Sigmoid colon (tissue), 7 donors: ENCODE measurements around the gene THG1L. TPM values are rescaled to one million over a fixed set of nuclear protein-coding genes. Genes with fewer than 3 reads are reported as not detected.

ENCODE experiments used
- DNase-seq: peaks from one replicate; pipeline ENCODE4 v3.0.0-alpha.2; 2019
- H3K27ac ChIP-seq, 4 donors: fragments of 200-600 bp; sonication (generic); one replicate each; pipeline ENCODE4 v1.5.1; 2016 to 2019; ENCODE audit warnings: mild to moderate bottlenecking in 1 of 4
- H3K27me3 ChIP-seq, 3 donors: fragments of 200-600 bp; sonication (generic); one replicate each; pipeline ENCODE4 v1.5.1; 2019; ENCODE audit warnings: mild to moderate bottlenecking in 1 of 3
- H3K36me3 ChIP-seq, 4 donors: fragments of 200-600 bp; sonication (generic); one replicate each; pipeline ENCODE4 v1.5.1; 2016 to 2019
- H3K4me1 ChIP-seq, 4 donors: fragments of 200-600 bp; sonication (generic); one replicate each; pipeline ENCODE4 v1.5.1; 2017 to 2019
- H3K4me3 ChIP-seq, 4 donors: fragments of 200-600 bp; sonication (generic); one replicate each; pipeline ENCODE4 v1.5.1; 2017 to 2019; ENCODE audit warnings: mild to moderate bottlenecking in 2 of 4, moderate library complexity in 1 of 4
- H3K9me3 ChIP-seq, 4 donors: fragments of 200-600 bp in 3 of 4; sonication (generic) in 3 of 4; one replicate each; pipeline versions ENCODE4 v1.5.1 to v1.6.1; 2013 to 2019
- CTCF ChIP-seq, 4 experiments: fragments of 450-650 bp in 3 of 4; fragments of 200-600 bp in 1 of 4; IDR thresholded peaks; one replicate each; pipeline ENCODE4 v1.5.1; 2016 to 2019; ENCODE audit warnings: antibody characterized with exemption in 4 of 4, mild to moderate bottlenecking in 3 of 4, moderate library complexity in 2 of 4
- EP300 ChIP-seq, 4 donors: sonication (generic); formaldehyde crosslinking; IDR thresholded peaks; one replicate each; pipeline ENCODE4 v1.6.1; 2017; ENCODE audit warnings: antibody characterized with exemption in 4 of 4
- POLR2A ChIP-seq, 2 donors: fragments of 450-650 bp; IDR thresholded peaks; one replicate each; pipeline ENCODE4 v1.6.1; 2016; ENCODE audit warnings: antibody characterized with exemption in 2 of 2, mild to moderate bottlenecking in 2 of 2, moderate library complexity in 2 of 2
- POLR2AphosphoS5 ChIP-seq, 4 donors: sonication (generic); formaldehyde crosslinking; IDR thresholded peaks; one replicate each; pipeline ENCODE4 v1.6.1; 2017; ENCODE audit warnings: antibody characterized with exemption in 4 of 4
- WGBS, 2 donors: extraction: QIAGEN DNeasy Blood & Tissue Kit; methylation state at CpG; one replicate each; pipeline ENCODE4 v1.1.7; 2013; 5-methylcytosine and 5-hydroxymethylcytosine counted together
- intact Hi-C: fragments of 100-400 bp; cut with DNase I; formaldehyde crosslinking; loops from one replicate; pipeline ENCODE4 v1.15.1; 2023
- polyA plus RNA-seq, 3 donors: library from polyadenylated mRNA; stranded (reverse); fragments of 200-250 nt; gene quantifications; one replicate each; pipeline ENCODE4 v1.2.3, GENCODE V29; 2013
- total RNA-seq, 4 donors: library from RNA; depleted of rRNA; stranded (reverse); fragments of >200 nt; gene quantifications; one replicate each; pipeline ENCODE4 v1.1.0, GENCODE V29; 2016
- donor health status: healthy with polysubstance abuse.
- donor health status: Bipolar disorder and iron deficiency.
- donor health status: healthy.

The THG1L gene
- total and polyA plus RNA-seq, 7 donors, result 12.3 to 28.6 (median 19.8) TPM

GRCh38 chr5:157761690-157762621, 30.7 kb downstream of the THG1L start:
- no peak overlapping the region for H3K27ac ChIP-seq
- H3K9me3 ChIP-seq, result no peaks in the 10 kb centered on the region
- intact Hi-C loops, result loop anchor here (5.0 kb wide), 1 partner anchor 235 kb away; no protein-coding TSS in a partner anchor
- DNase-seq, result no peak
- TF ChIP-seq POLR2AphosphoS5 (IDR thresholded peaks at IDR 0.05) (no peak), CTCF (IDR thresholded peaks at IDR 0.05) (peak; percentile 44 to 78 (median 69))
- 34 to 41% methylated on average over 10 of the region's 10 CpGs for WGBS, 2 donors
- H3K27me3 ChIP-seq, result no peaks in the 10 kb centered on the region
- no peak overlapping the region for H3K4me3 ChIP-seq
- peaks cover 0 to 42% (median 4%) of the 10 kb centered on the region in 4 donors for H3K36me3 ChIP-seq
- peaks cover 0 to 12% (median 4%) of the 10 kb centered on the region in 4 donors for H3K4me1 ChIP-seq

GRCh38 chr5:157764531-157764930, 33.3 kb downstream of the THG1L start:
- WGBS, 2 donors, result 91 to 92% methylated on average over 6 of the region's 6 CpGs
- Histone ChIP-seq H3K9me3 (no peaks in the 10 kb centered on the region), H3K27me3 (no peaks in the 10 kb centered on the region), H3K27ac (no peak overlapping the region), H3K36me3 (peaks cover 0 to 17% (median 1%) of the 10 kb centered on the region in 4 donors), H3K4me1 (peaks cover 0 to 9% (median 4%) of the 10 kb centered on the region in 4 donors), H3K4me3 (no peak overlapping the region)
- DNase-seq, result no peak
- intact Hi-C loops, result loop anchor here (5.0 kb wide), 1 partner anchor 233 kb away; no protein-coding TSS in a partner anchor
- TF ChIP-seq POLR2AphosphoS5 (IDR thresholded peaks at IDR 0.05), result no peak
- TF ChIP-seq CTCF (IDR thresholded peaks at IDR 0.05), result no peak
- no peak for TF ChIP-seq POLR2A (IDR thresholded peaks at IDR 0.05)
- TF ChIP-seq EP300 (IDR thresholded peaks at IDR 0.05), result no peak

- intact Hi-C loops, result no loop called here
- Histone ChIP-seq H3K9me3 (no peaks in the 10 kb centered on the region), H3K4me3 (no peak overlapping the region), H3K27ac (no peak overlapping the region), H3K27me3 (no peaks in the 10 kb centered on the region), H3K4me1 (peaks cover 0 to 9% (median 4%) of the 10 kb centered on the region in 4 donors), H3K36me3 (no peaks in the 10 kb centered on the region)
- no peak for DNase-seq
- 96% methylated on average over 7 of the region's 7 CpGs for WGBS, 2 donors
- no peak for TF ChIP-seq POLR2A (IDR thresholded peaks at IDR 0.05)
- no peak for TF ChIP-seq EP300 (IDR thresholded peaks at IDR 0.05)
- no peak for TF ChIP-seq POLR2AphosphoS5 (IDR thresholded peaks at IDR 0.05)
- TF ChIP-seq CTCF (IDR thresholded peaks at IDR 0.05), result no peak
These were observed 35.2 kb downstream of the THG1L start for GRCh38 chr5:157766442-157766841.

- Histone ChIP-seq H3K36me3 (no peaks in the 10 kb centered on the region), H3K4me1 (peaks cover 0 to 6% (median 3%) of the 10 kb centered on the region in 4 donors), H3K27me3 (no peaks in the 10 kb centered on the region), H3K9me3 (no peaks in the 10 kb centered on the region), H3K27ac (no peak overlapping the region), H3K4me3 (no peak overlapping the region)
- TF ChIP-seq POLR2AphosphoS5 (IDR thresholded peaks at IDR 0.05), result no peak
- TF ChIP-seq POLR2A (IDR thresholded peaks at IDR 0.05), result no peak
- TF ChIP-seq CTCF (IDR thresholded peaks at IDR 0.05), result no peak
- no peak for TF ChIP-seq EP300 (IDR thresholded peaks at IDR 0.05)
- intact Hi-C loops, result no loop called here
- WGBS, 2 donors, result 85 to 100% methylated on average over 1 of the region's 1 CpG
- no peak for DNase-seq
These were observed 35.7 kb downstream of the THG1L start for GRCh38 chr5:157766902-157767301.
